ENCODE measurements around the gene PIGW.

The PIGW gene

DNA sequence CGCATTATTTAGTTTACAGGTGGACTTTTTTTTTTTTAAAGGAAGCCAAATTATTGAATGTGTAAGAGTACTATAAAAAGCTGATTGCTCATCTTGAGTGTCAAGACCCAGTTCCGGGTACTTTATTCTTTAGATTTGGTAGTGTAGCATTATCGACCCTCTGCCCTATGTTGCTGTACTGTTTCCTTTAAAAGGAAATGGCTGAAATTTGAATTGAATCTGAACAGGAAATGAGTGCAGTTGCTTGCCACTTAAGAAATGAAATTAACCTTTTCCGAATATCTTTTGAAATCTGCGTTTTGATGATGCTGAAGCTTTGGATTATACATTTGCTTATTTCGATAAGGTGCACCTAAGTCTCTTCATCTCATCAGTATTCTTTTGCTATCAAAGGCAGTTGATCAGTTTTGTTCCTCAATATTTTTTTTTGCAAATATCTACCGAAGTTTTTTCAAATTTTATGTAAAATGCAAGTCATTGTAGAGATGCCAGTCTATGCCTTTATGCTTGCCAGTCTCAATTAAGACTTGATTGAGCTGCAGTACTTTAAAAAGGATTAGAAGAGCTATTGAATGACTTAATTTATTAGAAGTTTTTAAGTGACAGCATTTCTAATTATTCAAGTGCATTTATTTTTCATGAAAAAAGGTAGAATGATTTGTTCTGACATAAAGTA, 11.8 kb downstream of the PIGW start:
- peak; percentile 8 to 43 (median 32) for DNase-seq

GRCh38 chr17:36547776-36548175, 13.0 kb downstream of the PIGW start:
- DNase-seq = no peak

DNA sequence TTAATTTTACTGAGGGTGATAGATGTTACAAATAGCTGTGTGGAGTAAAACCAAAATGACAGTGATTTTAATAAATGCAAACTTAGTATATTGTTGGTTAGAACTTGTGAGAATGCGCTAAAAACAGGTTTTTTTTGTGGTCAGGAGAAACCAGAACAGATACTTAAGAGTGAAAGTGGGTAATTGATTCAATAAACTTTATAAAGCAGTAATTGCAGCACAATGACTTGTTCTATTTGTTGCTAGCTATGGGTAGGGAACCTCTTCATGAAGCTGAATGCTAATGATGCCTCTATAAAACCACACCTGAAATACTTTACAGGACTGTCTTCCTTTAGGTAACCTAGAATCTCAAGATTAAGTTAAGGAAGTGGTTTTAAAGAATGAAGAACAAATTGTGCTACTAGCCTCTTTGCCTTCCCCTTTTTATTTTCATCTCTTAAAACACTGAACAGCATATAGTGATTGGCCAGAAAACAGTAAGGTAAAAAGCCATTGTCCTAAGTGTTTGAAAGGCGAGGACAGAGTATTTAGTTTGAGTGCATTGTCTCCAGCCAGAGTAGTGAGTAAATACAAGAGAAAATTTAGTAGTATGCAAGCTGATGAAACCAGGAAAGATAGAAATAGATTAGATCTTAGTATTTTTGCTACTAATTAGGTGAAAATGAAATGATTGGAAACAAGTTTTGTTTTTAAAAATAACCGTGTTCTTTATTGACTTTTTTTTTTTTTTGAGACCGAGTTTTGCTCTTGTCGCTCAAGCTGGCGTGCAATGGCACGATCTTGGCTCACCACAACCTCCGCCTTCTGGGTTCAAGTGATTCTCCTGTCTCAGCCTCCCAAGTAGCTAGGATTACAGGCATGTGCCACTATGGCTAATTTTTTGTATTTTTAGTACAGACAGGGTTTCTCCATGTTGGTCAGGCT, 16.0 kb downstream of the PIGW start:
- DNase-seq = peak in 2 of 3 donors; percentile 26 to 32

GRCh38 chr17:36553459-36553858, 18.7 kb downstream of the PIGW start:
- no peak for DNase-seq

DNA sequence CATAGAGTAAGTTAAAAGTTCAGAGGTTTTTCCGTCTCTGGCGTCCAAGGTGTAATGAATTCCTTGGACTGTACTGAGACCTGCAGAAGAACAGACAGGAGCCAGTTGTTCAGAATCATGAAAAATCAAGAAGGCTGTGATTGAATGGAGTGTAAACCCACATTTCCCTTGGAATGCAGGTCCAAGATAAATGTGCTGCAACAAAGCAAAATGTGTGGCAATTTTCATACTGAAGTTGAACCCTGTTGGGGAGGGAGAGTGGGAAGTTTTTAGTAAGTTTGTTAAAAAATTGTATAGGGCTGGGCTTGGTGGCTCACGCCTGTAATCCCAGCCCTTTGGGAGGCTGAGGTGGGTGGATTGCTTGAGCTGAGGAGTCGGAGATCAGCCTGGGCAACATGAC, 31.3 kb downstream of the PIGW start:
- DNase-seq = no peak

GRCh38 chr17:36575028-36575427, 40.2 kb downstream of the PIGW start:
- DNase-seq = no peak

- no peak for DNase-seq
These were observed 42.0 kb downstream of the PIGW start for GRCh38 chr17:36576793-36577192.

GRCh38 chr17:36578671-36579070, 43.9 kb downstream of the PIGW start:
- DNase-seq = no peak

DNA sequence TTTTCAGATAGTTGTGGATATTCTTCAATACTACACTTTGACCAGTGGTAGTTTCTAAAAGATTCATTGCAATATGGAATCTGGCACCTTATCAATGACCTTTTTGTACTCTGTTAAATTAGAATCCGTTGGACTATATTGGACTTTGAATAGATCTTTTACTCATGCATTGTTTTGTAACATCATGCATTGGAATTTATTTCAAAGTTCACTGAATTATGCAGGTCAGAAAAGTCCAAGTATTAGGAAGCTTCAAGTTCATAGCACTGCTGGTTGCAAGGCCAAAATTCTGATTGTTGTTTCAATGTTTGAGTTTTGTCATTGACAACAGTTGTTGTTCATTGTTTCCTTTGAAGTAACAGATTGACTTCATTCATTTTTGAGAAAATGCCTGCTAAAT, 49.0 kb downstream of the PIGW start:
- no peak for DNase-seq

DNA sequence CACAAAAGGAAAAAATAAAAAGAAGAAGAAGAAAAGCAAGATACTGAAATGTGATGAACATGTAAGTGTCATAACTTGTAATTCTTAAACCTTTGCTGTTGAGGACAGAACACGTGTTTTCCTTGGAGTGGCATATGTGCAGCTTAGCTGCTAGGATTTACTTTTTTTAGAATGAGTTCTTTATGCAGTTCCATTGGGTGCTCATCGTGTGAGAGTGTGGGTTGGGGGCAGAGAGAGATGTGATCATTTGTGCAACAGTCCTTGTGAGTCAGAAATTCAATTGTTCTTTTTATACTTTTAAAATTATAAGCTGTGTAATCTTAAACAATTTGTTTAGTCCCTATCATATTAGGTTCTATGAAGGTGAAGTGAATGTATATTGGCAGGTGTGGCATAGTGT, 51.4 kb downstream of the PIGW start:
- DNase-seq = no peak

Data from suppressor macrophage treated with lipopolysaccharide for 1 hour (primary cell).